ENCODE measurements around the gene PTGDR2. TPM values are rescaled to one million over a fixed set of nuclear protein-coding genes. Genes with fewer than 3 reads are reported as not detected.

The PTGDR2 gene
- total and polyA plus RNA-seq, 4 donors = 0.08 to 7.1 (median 0.32) TPM

DNA sequence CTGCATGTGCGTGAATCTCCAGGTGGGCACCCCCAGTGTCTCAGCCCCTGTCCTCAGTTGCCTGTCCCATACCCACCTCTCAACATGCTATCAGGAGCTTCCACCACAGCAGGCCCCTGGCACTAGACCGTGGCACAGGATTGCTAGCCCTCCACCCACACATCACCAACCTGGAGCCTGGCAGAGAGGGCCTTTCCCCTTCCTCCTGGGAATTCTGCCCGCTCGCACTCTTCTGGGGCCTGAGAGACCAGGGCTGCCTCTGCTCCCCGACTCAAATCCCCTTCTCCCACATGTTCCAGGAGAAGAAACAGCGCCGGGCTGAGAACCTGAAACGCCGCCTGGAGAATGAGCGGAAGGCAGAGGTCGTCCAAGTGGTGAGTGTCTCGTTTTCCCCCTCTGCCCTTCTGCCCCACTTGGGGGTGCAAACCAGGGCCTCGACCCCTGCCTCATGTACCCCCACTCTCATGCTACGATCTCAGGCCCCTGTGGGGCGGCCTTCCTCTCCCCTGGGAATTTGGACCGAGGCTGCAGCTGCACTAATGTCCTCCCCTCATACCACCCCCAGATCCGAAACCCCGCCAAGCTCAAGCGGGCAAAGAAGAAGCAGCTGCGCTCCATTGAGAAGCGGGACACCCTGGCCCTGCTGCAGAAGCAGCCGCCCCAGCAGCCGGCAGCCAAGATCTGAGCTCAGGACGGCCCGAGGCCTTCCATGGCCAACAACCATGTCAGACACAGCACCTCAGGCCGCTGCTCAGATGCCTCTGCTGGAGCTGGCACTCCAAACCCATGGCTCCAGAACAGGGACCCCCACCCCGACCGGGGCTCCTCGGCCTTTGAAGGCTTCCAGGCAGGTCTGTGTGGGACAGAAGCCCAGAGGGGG is 5.9 kb downstream of the PTGDR2 start:
- no peak overlapping the region for H3K9ac ChIP-seq (ENCODE audit: low read depth in 1 of 2, low read length in 2 of 2)
- no peak overlapping the region for H3K4me3 ChIP-seq (ENCODE audit: low read depth in 1 of 3, low read length in 3 of 3)
- H3K9me3 ChIP-seq (ENCODE audit: control insufficient read depth in 4 of 4, low read length in 3 of 4) = no peaks in the 10 kb centered on the region
- TF ChIP-seq RAD21 (IDR thresholded peaks at IDR 0.05) = no peak
- TF ChIP-seq FOXA2 (IDR thresholded peaks at IDR 0.05) = no peak
- TF ChIP-seq EGR1 (IDR thresholded peaks at IDR 0.05; ENCODE audit: low read depth in 2 of 2) = no peak
- no peak for TF ChIP-seq JUND (IDR thresholded peaks at IDR 0.05)
- no peak for TF ChIP-seq HNF4G (IDR thresholded peaks at IDR 0.05)
- TF ChIP-seq NR2F2 (IDR thresholded peaks at IDR 0.05) = no peak
- TF ChIP-seq SP1 (IDR thresholded peaks at IDR 0.05) = no peak
- no peak for TF ChIP-seq HNF4A (conservative IDR thresholded peaks at IDR 0.05)
- TF ChIP-seq FOXA1 (IDR thresholded peaks at IDR 0.05) = no peak
- TF ChIP-seq GABPA (IDR thresholded peaks at IDR 0.05 in 1 of 2, conservative IDR thresholded peaks at IDR 0.05 in 1 of 2) = no peak
- TF ChIP-seq, protein P1, sequence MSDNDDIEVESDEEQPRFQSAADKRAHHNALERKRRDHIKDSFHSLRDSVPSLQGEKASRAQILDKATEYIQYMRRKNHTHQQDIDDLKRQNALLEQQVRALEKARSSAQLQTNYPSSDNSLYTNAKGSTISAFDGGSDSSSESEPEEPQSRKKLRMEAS (IDR thresholded peaks at IDR 0.05) = no peak
- TF ChIP-seq, protein P2, sequence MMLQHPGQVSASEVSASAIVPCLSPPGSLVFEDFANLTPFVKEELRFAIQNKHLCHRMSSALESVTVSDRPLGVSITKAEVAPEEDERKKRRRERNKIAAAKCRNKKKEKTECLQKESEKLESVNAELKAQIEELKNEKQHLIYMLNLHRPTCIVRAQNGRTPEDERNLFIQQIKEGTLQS (IDR thresholded peaks at IDR 0.05) = no peak
- TF ChIP-seq, protein P3, sequence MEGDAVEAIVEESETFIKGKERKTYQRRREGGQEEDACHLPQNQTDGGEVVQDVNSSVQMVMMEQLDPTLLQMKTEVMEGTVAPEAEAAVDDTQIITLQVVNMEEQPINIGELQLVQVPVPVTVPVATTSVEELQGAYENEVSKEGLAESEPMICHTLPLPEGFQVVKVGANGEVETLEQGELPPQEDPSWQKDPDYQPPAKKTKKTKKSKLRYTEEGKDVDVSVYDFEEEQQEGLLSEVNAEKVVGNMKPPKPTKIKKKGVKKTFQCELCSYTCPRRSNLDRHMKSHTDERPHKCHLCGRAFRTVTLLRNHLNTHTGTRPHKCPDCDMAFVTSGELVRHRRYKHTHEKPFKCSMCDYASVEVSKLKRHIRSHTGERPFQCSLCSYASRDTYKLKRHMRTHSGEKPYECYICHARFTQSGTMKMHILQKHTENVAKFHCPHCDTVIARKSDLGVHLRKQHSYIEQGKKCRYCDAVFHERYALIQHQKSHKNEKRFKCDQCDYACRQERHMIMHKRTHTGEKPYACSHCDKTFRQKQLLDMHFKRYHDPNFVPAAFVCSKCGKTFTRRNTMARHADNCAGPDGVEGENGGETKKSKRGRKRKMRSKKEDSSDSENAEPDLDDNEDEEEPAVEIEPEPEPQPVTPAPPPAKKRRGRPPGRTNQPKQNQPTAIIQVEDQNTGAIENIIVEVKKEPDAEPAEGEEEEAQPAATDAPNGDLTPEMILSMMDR (IDR thresholded peaks at IDR 0.05; ENCODE audit: low read depth, low read length, missing input control) = no peak
- TF ChIP-seq TAF1 (conservative IDR thresholded peaks at IDR 0.05) = no peak
- 96% methylated on average over 29 of the region's 29 CpGs for WGBS
- H3K27ac ChIP-seq (ENCODE audit: low read depth in 1 of 2, low read length in 2 of 2) = no peak overlapping the region
- peaks cover 0 to 30% (median 2%) of the 10 kb centered on the region in 4 donors for H3K36me3 ChIP-seq (ENCODE audit: control insufficient read depth in 4 of 4, insufficient read depth in 3 of 4, low read depth in 1 of 4, low read length in 3 of 4)
- H3K27me3 ChIP-seq (ENCODE audit: control insufficient read depth in 4 of 4, insufficient read depth in 4 of 4, low read length in 3 of 4) = no peaks in the 10 kb centered on the region
- H3K4me1 ChIP-seq (ENCODE audit: control insufficient read depth in 4 of 4, insufficient read depth in 4 of 4, low read length in 3 of 4) = peaks cover 0 to 11% (median 9%) of the 10 kb centered on the region in 4 donors
- no peak for DNase-seq (ENCODE audit: low spot score)

DNA sequence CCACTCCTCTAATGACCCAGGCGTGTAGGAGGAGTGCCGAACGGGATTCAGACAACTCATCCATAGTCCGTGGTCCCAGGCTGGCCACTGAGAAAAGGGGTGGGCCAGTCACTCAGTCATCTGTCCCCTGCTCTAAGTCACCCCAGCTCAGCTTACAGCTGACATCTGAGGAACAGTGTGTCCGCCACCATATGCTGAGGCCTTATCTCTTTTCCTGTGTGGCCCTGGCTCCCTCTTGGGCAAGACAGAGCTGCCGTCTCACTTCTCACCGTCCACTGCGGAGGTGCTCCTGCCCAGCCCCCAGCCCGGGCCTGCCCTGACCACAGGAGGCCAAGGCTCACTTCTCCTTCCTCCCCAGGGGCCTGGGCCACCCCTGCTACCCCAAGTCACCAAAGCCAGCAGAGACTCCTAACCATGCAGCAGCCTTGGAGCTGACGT is 7.0 kb downstream of the PTGDR2 start:
- H3K4me3 ChIP-seq (ENCODE audit: low read depth in 1 of 3, low read length in 3 of 3) = no peak overlapping the region
- H3K27me3 ChIP-seq (ENCODE audit: control insufficient read depth in 4 of 4, insufficient read depth in 4 of 4, low read length in 3 of 4) = no peaks in the 10 kb centered on the region
- WGBS = 87% methylated on average over 10 of the region's 10 CpGs
- TF ChIP-seq, protein P1 (IDR thresholded peaks at IDR 0.05) = no peak
- TF ChIP-seq HNF4A (conservative IDR thresholded peaks at IDR 0.05) (no peak), JUND (IDR thresholded peaks at IDR 0.05) (no peak), NR2F2 (IDR thresholded peaks at IDR 0.05) (no peak), FOXA2 (IDR thresholded peaks at IDR 0.05) (no peak), RAD21 (IDR thresholded peaks at IDR 0.05) (no peak), RXRA (IDR thresholded peaks at IDR 0.05) (no peak), HNF4G (IDR thresholded peaks at IDR 0.05) (no peak), TAF1 (conservative IDR thresholded peaks at IDR 0.05) (no peak), GABPA (IDR thresholded peaks at IDR 0.05 in 1 of 2, conservative IDR thresholded peaks at IDR 0.05 in 1 of 2) (no peak), FOXA1 (IDR thresholded peaks at IDR 0.05) (no peak), YY1 (IDR thresholded peaks at IDR 0.05) (no peak), SP1 (IDR thresholded peaks at IDR 0.05) (no peak), EGR1 (IDR thresholded peaks at IDR 0.05; ENCODE audit: low read depth in 2 of 2) (no peak)
- TF ChIP-seq, protein P4, sequence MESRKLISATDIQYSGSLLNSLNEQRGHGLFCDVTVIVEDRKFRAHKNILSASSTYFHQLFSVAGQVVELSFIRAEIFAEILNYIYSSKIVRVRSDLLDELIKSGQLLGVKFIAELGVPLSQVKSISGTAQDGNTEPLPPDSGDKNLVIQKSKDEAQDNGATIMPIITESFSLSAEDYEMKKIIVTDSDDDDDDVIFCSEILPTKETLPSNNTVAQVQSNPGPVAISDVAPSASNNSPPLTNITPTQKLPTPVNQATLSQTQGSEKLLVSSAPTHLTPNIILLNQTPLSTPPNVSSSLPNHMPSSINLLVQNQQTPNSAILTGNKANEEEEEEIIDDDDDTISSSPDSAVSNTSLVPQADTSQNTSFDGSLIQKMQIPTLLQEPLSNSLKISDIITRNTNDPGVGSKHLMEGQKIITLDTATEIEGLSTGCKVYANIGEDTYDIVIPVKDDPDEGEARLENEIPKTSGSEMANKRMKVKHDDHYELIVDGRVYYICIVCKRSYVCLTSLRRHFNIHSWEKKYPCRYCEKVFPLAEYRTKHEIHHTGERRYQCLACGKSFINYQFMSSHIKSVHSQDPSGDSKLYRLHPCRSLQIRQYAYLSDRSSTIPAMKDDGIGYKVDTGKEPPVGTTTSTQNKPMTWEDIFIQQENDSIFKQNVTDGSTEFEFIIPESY (IDR thresholded peaks at IDR 0.05) = no peak
- TF ChIP-seq, protein P3 (IDR thresholded peaks at IDR 0.05; ENCODE audit: low read depth, low read length, missing input control) = no peak
- TF ChIP-seq, protein P5, sequence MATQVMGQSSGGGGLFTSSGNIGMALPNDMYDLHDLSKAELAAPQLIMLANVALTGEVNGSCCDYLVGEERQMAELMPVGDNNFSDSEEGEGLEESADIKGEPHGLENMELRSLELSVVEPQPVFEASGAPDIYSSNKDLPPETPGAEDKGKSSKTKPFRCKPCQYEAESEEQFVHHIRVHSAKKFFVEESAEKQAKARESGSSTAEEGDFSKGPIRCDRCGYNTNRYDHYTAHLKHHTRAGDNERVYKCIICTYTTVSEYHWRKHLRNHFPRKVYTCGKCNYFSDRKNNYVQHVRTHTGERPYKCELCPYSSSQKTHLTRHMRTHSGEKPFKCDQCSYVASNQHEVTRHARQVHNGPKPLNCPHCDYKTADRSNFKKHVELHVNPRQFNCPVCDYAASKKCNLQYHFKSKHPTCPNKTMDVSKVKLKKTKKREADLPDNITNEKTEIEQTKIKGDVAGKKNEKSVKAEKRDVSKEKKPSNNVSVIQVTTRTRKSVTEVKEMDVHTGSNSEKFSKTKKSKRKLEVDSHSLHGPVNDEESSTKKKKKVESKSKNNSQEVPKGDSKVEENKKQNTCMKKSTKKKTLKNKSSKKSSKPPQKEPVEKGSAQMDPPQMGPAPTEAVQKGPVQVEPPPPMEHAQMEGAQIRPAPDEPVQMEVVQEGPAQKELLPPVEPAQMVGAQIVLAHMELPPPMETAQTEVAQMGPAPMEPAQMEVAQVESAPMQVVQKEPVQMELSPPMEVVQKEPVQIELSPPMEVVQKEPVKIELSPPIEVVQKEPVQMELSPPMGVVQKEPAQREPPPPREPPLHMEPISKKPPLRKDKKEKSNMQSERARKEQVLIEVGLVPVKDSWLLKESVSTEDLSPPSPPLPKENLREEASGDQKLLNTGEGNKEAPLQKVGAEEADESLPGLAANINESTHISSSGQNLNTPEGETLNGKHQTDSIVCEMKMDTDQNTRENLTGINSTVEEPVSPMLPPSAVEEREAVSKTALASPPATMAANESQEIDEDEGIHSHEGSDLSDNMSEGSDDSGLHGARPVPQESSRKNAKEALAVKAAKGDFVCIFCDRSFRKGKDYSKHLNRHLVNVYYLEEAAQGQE (IDR thresholded peaks at IDR 0.05) = no peak
- TF ChIP-seq, protein P2 (IDR thresholded peaks at IDR 0.05) = no peak
- H3K36me3 ChIP-seq (ENCODE audit: control insufficient read depth in 4 of 4, insufficient read depth in 3 of 4, low read depth in 1 of 4, low read length in 3 of 4) = peaks cover 0 to 30% (median 2%) of the 10 kb centered on the region in 4 donors
- DNase-seq (ENCODE audit: low spot score) = no peak
- no peak overlapping the region for H3K9ac ChIP-seq (ENCODE audit: low read depth in 1 of 2, low read length in 2 of 2)
- no peak overlapping the region for H3K27ac ChIP-seq (ENCODE audit: low read depth in 1 of 2, low read length in 2 of 2)
- H3K4me1 ChIP-seq (ENCODE audit: control insufficient read depth in 4 of 4, insufficient read depth in 4 of 4, low read length in 3 of 4) = peaks cover 1 to 18% (median 14%) of the 10 kb centered on the region in 4 donors
- no peaks in the 10 kb centered on the region for H3K9me3 ChIP-seq (ENCODE audit: control insufficient read depth in 4 of 4, low read length in 3 of 4)

Measured in liver (tissue), 9 donors.